HG03139 (cell line): ENCODE data around the gene ADAM19.

Experiments used
- ATAC-seq: cut with Tn5 transposase; IDR thresholded peaks from one replicate; pipeline ENCODE4 v1.9.1; 2021; ENCODE audit not compliant: unreplicated experiment

ADAM19 gene

GRCh38 chr5:157519579-157520253 is 55.9 kb downstream of the ADAM19 start:
- ATAC-seq: no peak

DNA sequence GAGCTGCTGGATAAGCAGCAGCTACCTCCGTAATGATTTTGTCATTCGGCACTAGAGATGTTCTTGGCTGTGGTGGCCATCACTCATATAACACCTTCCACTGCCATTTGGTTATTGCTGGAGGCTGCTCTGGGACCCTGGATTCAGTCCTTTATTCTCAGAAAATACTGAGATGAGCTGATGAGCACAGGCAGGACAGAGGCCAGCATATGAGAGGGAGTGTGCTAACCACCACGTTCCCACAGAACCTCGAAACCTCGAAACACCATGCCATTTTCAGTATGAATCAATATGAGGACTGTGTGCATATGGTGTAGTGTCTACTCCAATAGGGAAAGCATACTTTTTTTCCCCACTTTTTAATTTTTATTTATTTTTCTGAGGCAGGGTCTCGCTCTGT is 56.6 kb downstream of the ADAM19 start:
- peak; percentile 74 for ATAC-seq

DNA sequence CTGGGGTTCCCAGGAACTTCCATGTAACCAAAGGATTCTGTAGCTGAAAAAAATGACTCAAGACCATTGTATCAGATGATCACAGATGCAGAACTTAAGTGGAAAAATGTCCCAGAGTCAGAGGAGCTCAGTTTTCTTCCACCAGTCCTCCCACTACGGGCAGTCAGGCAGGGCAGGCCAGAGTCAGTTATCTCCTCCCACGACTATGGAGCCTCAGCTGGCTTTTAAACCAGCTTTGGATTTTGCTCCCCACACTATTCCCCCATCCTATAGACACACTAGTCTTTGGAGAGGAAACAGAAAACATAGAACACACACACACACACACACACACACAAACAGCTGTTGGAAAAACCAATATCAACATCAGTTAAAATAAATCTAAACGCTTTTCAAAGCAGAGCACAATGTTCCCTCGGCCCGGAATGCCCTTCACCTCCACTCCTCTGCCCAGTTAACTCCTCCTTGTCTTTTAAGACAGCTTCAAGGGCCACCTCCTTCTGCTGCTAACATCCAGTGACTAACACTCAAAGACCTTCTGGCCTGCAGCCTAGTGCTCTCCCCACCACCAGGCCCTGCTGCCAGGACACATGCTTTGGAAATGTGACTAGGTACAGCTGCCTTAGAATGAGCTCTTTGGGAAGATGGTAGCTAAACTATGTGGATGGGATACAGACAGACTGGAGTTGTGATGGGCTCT is 58.8 kb downstream of the ADAM19 start:
- ATAC-seq: no peak

GRCh38 chr5:157516006-157516405 is 59.6 kb downstream of the ADAM19 start:
- no peak for ATAC-seq

DNA sequence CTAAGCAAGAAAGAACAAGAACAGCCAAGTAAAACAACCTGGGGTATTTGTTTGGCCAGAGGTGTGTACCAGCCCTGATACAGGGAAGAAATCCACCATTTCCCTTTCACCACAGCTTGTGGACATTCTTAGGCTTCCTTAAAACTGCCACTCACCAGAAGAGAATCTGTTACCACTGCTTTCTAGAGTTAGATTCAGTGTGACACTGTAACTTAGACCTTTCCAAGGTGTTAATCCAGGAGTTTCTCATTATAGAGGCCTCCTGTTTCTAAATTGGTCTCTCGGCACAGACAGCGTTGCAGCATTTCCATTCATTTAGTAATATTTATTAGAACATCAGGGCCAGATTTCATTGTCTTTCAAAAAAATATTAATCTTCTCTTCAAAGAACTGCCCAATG is 60.6 kb downstream of the ADAM19 start:
- ATAC-seq: no peak

DNA sequence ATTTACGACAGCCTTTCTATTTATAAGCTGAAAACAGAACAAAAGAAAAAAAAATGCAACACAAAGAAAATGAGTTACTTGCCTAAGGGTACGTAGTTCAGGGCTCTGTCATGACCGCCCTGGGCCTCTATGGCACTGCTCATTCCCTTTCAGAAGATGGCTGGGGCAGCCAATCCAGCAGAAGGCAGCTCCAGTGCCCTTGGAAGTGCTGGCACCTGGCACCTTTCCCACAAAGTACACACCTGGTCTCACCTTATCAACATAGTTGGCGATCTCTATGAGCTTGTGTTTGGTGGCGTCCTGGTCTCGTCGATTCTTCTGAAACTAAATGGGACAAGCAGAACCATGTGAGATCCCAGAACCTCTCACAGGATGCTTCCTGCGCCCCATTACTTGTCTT is 62.4 kb downstream of the ADAM19 start:
- no peak for ATAC-seq

DNA sequence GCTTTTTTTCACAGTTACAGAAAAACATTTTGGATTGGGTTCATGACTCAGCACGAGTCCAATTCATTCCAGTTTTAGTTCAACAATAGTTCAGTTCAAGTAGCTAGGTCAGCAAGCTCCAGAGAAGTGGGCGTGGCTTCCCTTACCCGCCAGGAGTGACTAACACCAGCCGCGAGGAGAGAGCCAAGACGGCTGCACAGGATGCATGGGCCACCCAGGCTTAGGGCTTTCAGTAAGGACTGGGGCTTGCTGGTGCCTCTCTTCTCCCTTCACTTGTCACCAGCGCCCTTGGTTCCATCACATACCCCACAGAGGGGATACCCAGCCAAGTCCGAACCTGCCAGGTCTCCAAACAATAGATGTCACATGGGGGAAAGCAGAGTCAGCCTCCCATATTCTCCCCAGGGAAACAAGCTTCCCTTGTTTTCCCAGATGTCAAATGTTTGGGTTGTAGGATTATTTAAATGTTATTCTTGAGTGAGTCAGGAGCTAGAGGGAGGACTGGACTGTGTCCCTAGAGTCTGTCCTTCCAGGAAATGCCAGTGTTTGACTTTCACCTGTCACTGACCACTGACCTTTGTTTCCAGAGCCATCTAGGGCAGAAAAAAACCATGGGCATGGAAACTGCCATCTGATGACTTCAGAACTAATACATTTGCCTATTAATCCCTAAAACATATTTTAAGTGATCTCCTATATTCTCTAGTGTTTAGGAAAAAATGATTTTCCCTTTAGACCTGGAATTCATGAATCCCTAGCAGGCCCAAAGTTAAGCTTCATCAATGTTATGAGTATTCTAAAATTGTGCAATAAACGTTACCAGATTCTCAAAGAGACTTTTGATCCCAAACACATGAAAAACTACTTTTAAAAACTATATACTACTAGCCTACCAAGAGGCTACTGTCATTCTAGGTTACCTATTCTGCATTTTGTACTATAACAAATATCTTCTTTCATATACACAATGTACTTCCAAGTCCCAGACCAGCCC is 63.6 kb downstream of the ADAM19 start:
- ATAC-seq: no peak

DNA sequence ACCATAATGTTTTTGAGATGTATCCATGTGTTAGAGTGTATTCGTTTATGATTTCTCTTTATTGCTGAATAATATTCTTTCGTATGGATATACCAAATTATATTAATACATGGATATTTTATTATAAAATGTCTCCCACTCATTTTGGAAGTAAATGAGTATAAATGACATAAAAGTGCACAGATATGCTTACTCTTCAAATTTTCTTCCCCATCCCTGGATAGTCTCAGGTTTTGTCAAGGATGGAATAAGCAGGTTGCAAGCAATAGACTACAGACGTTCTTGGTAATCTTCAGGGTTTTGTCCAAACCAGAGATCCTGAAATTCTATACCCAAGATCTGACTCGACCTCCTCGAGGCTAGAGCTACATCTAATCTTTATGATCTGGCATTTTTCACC is 64.9 kb downstream of the ADAM19 start:
- ATAC-seq: no peak

GRCh38 chr5:157509587-157509986 is 66.0 kb downstream of the ADAM19 start:
- no peak for ATAC-seq

GRCh38 chr5:157509093-157509492 is 66.5 kb downstream of the ADAM19 start:
- no peak for ATAC-seq

GRCh38 chr5:157506981-157507780 is 68.4 kb downstream of the ADAM19 start:
- ATAC-seq: no peak

- no peak for ATAC-seq
Observed at GRCh38 chr5:157506066-157506590, 69.4 kb downstream of the ADAM19 start.

GRCh38 chr5:157505496-157505895 is 70.1 kb downstream of the ADAM19 start:
- no peak for ATAC-seq

GRCh38 chr5:157504053-157504452 is 71.5 kb downstream of the ADAM19 start:
- ATAC-seq: no peak

DNA sequence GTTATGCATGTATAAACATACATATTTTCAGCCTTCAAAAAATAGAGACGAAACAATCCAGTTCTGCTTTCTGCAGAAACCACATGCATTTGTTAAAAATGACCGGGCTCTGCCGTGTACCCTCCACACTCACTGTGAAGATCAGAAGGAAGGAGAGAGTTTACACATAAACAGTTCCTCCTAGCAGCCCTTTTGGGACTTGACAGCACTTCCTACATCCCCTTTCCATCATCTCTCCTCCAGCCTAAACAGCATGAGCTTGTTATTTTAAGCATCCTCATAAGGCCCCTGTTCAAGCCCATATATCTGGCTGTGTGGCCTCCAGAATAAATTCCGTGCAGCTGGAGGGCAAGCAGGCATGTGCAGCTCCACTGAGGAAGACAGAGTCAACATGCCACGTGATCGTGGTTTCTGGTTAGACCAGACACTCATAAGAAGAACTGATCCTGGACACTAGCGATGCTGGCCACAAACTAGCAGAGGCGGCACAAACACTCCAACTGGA is 73.4 kb downstream of the ADAM19 start:
- peak; percentile 70 for ATAC-seq

GRCh38 chr5:157497875-157498611 is 77.5 kb downstream of the ADAM19 start:
- no peak for ATAC-seq

- ATAC-seq: no peak
Observed at GRCh38 chr5:157496864-157497263, 78.7 kb downstream of the ADAM19 start.

GRCh38 chr5:157494178-157494832 is 81.3 kb downstream of the ADAM19 start:
- no peak for ATAC-seq

DNA sequence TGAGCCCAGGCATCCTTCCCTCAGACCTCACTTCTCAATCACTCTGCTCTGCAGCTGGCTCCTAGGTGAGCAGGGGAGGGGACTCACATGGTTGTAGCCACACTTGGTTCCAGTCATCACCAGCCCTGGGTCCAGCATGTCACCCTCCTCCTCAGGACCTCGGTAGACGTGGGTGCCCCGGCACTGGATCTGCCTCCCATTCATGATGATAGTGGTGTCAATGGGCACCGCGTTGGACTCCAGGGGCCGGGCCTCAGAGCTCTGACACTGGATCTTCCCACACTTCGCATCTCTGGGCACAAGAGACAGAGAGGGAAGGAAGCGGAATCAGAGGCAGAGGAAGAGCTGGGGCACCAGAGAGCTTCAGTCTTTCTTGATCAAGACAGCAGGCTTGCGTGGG is 82.7 kb downstream of the ADAM19 start:
- ATAC-seq: no peak
